G401.6 (cell line): Measurements from ENCODE around the gene C19orf12.
"Not testable (repeated sequence)": the region's sequence is repeated elsewhere in the genome, so short reads cannot be mapped to it uniquely, and the experiment has no call there.

ENCODE experiments used
- FAIRE-seq: peaks from 2 replicates; lab custom pipeline; 2012; peaks lifted over from hg19 to GRCh38; lab: Jason Lieb, UNC

The C19orf12 gene

GRCh38 chr19:29727906-29728305, 12.8 kb upstream of the C19orf12 start:
- FAIRE-seq = no peak

DNA sequence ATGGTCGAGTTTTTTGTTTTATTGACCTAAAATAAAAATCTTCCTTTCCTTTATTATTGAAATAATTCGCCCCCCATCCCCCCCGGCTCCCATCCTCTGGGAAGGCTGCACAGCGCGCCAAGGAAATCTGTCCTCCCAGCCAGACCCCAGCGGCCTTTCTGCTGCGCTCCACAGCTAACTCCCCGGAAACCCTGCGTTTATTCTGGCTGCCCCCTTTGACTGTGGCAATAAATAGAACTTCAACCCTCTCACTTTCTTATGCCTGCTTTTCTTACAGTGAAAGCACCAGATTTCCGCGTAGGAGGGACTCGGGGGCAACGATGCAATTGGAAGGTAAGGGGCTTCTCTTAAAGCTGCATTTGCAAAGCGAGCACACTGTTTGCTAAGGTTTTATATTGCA, 9.7 kb upstream of the C19orf12 start:
- FAIRE-seq = no peak

DNA sequence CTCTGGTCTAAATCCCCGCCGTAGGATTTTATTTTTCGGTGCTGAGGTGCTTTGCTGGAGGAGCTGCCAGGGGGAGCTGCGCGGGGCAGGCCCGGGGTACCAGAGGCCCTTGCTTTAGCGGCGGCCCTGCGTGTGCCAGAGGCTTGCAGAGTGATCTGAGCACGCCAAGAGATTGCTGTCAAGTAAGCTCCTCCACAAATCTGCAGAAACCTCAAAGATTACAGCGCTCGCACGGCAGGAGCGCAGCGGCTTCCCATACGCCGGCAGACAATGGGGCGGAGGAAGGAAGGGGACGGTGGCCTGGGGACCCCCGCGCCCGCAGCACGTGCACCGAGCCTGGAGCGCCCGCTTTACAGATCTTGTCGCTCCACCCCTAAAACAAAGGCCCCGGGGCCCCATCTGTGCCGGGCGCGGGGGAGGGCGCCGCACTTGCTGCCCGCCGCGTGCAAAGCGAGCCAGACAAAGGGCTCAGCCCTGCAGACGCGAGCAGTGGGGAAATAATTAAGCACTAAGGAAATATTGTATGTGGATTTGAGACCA, 9.1 kb upstream of the C19orf12 start:
- FAIRE-seq = no peak

- no peak for FAIRE-seq
Measured at GRCh38 chr19:29717051-29717450, 2.0 kb upstream of the C19orf12 start.

DNA sequence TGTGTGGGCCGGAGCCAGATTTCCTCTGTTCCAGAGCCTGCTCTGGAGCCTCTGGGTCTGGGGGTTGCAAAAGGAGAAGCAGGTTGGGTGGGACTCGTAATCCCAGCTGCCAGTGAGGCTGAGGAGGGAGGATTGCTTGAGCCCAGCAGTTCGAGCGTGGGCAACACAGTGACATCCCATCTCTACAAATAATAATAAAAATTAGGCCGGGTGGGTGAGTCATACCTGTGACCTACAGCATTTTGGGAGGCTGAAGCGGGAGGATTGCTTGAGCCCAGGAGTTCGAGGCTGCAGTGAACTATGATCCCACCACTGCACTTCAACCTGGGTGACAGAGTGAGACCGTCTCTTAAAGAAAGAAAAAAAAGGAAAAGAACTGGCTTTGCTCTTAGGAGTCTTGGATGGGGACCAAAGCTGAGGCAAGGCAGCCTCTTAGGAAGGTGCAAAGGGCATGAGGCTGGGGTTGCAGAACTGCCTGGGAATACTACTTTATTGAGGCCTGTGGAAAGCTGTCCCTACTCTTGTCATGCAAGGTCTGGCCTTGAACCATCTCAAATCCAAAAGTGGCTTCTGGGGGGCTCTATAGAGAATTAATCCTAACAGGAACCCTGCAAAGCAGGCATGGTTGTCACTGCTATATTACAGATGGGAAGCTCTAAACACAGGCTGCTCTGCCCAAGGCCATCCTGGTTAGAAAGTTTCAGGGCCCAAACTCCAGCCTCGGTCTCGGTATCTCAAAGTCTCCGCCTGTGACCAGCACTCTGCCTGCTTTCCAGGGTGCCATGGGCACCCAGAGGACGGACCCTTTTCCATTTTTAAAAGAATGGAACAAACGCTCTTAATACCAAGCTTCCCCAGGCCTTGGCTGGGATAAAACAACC, 880 bp upstream of the C19orf12 start:
- no peak for FAIRE-seq

DNA sequence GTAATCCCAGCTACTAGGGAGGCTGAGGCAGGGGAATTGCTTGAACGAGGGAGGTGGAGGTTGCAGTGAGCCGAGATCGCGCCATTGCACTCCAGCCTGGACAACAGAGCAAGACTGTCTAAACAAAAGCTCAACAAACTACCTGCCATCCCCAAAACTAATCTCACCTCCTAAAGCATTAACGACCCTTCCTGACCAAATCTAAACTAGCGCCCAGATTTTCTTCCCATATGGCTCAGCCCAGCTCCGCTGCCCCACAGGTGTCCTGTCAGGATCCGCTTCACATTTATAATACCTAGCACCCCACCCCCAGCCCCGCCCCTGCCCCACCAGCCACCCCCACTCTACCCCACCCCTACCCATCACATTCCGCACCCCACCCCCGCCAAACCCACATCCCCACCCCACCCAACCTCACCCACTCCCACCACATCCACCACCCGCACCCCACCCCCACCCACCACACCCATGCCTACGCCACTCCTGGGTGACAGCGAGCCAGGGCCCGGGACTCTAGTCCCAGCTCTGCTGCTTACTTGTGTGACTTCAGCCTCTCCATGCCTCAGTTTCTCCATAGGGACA, 599 bp downstream of the C19orf12 start:
- FAIRE-seq = no peak

DNA sequence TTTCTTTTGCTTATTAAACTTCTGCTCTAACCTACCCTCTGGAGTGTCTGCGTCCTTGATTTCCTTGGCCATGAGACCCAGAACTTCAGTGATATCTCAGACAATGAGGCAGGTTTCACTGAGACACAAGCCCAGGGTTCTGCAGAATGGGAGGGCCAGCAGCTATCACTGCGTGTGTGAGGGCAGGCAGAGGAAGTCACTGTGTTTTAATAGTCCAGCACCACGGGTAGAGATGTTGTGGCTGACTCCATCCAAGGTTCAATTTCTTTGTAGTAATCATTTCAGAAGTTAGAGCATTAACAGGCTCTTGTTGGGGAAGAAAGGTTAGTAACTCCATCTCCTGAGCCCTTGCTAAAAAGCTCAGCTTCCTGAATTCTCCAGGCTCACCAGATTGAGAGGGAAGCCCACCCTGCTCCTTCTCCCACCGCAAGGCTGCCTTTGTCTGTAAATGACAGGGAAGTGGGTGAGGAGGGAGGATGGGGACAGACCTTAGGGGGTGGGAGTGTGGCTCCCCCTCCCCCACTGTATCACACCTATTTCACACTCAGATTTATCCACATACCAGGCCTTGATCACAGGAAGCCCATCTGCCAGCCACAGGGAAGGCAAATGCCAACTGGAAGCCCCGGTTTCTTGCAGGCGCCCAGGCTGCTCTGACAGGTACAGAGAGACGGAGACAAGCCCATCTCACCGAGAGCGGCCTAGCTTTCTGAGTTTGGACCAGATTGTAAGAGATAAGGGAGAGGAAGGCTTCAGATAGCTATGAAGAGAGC, 2.1 kb downstream of the C19orf12 start:
- no peak for FAIRE-seq

DNA sequence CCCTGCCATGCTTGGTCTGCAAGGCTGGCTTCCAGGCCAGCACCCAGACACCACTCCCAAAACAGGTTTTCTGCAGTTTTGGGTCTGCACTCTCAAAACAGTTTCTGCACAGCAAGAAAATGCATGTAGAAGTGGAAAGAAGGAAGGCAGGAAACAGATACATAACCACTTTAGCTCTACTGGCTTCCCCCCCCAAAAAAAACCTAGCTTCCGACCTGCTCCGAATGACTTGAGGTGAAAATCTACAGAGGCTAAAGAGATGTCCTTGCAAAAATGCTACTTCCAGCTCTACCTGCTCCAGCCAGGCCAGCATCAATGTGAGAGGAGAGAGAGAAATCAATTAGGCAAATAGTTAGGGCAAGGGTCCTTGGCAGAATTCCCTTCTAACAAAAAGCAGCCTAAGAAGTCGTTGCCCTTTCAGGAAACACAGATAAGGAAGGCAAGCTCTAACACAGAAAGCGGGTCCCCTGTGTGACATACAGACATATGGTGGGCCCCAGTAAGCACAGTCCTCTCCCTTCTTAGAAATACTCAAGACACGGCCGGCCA, 3.4 kb downstream of the C19orf12 start:
- FAIRE-seq = no peak

DNA sequence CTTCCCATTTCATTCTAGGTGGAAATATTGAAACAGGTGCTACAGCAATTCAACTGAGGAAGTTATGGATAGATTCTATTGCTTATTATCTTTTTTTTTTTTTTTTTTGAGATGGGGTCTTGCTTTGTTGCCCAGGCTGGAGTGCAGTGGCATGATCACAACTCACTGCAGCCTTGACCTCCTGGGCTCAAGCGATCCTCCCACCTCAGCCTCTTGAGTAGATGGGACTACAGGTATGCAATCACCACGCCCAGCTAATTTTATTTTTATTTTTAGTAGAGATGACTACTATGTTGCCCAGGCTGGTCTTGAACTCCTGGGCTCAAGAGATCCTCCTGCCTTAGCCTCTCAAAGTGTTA, 5.6 kb downstream of the C19orf12 start:
- FAIRE-seq = not testable (repeated sequence)

GRCh38 chr19:29708554-29709439, 6.3 kb downstream of the C19orf12 start:
- no peak for FAIRE-seq

DNA sequence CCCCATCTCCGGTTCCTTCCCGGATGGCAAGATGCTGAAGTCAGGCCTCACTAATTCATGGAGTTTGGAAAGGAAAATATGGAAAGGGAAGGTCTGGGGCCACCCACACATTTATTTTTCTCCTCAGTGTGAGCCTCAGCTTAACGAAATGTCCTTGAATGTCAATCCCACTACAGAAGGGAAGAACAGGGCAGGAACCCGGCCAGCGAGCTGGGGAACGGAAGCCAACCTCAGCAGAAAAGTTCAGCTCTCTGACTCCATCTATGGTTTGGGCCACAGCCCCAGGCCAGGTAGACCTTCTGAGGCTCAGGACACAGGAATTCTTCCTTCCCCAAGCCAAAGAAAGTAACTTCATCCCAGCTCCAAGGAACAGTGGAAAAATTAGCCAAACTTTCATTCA, 8.4 kb downstream of the C19orf12 start:
- no peak for FAIRE-seq

GRCh38 chr19:29705706-29706105, 9.4 kb downstream of the C19orf12 start:
- FAIRE-seq = no peak

GRCh38 chr19:29704562-29705558, 10.2 kb downstream of the C19orf12 start:
- no peak for FAIRE-seq

DNA sequence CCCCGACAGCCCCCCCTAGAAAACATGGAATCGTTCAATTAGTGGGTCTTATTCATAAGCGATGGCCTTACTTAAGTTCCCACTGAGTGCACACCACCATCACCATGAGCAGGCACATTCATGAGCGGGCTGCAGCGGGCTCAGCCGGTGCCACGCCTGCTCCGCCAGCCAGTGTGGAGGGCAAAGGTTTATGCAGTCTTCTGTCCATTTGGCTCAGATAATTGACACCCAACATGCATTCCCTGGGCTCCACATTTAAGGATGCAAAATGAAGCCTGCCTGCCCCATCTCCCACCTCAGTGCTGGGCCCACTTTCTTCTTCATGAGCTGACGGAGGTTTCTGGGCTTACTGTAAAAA, 12.1 kb downstream of the C19orf12 start:
- FAIRE-seq = no peak

DNA sequence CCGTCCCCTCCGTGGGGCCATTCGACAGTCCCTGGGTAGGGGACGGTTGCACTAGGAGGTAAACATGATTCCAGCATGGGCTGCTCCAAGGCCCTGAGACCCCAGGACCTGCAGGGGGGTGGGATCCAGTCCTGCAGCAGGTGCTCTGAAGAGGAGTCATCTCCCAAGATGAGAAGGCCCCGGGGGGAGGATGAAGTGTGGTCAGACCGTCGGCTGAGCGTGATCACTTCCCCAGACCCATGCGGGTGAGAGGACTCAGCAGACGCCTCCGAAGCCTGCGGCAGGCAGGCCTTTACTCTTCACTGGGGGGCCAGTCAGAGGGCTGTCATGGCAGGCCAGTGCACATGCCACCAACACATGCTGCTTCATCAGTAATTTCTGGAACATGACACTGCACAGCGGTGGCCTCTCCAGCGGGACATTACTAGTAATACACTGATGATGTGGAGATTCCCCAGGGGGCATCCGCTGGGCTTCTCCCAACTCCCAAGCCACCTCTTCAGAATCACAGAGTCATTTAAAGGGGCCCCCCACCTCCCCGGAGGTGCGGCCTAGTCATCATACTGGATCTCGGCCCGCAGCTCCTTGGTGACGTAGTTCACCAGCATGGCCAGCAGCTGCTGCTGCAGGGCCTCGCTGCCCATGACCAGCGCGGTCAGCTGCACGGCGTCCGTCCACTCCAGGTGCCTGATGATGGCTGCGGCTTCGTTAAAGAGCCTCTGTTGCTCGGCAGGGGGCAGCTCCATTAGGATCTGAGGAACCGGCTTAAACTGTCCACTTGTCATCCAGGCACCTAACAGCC, 12.7 kb downstream of the C19orf12 start:
- FAIRE-seq = no peak

GRCh38 chr19:29700498-29700897, 14.6 kb downstream of the C19orf12 start:
- FAIRE-seq = no peak

DNA sequence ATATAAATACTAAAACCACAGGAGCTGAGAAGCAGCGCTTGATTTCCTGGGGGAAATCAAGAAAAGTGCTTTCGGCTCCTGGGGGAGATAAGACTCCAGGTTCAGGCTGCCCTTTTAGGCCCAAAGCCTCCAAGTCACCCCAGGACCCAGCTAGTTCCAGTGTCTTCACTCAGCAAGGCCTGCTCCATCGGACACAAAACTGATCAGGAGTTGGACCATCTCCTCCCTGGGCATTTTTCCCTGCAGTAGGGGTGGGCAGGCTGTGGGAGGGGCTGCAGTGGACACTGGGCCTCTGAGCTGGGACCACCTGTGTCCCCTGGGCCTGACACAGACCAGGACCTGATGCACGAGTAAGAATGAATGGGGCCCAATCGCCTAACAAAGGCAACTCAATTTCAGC, 15.2 kb downstream of the C19orf12 start:
- no peak for FAIRE-seq

DNA sequence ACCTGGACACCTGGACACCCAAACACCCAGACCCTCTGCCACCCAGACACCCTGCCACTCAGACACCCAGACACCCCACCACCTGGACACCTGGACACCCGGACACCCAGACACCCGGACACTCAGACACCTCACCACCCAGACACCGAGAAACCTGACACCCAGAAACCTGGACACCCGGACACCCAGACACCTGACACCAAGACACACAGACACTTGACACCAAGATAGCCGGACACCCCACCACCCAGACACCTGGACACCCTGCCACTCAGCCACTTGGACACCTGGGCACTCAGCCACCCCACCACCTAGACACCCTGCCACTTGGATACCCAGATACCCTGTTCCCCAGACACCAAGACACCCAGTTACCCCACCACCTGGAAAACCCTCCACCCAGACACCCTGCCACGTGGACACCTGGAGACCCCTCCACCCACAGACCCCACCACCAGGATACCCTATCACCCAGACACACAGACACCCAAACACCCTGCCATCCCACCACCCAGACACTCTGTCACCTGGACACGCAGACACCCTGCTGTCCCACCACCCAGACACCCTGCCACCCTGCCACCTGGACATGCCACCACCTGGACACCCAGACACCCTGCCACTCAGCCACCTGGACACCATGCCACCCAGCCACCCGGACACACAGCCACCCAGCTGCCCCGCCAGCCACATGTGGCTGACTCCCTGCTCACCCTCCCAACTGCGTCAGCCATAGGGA, 17.4 kb downstream of the C19orf12 start:
- FAIRE-seq = no peak

- FAIRE-seq = no peak
Measured at GRCh38 chr19:29696565-29696846, 18.6 kb downstream of the C19orf12 start.
